Measurements from ENCODE around the gene TBCA. TPM values are rescaled to one million over a fixed set of nuclear protein-coding genes. Genes with fewer than 3 reads are reported as not detected.

The TBCA gene, protein sequence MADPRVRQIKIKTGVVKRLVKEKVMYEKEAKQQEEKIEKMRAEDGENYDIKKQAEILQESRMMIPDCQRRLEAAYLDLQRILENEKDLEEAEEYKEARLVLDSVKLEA
- total RNA-seq, result 133 TPM

DNA sequence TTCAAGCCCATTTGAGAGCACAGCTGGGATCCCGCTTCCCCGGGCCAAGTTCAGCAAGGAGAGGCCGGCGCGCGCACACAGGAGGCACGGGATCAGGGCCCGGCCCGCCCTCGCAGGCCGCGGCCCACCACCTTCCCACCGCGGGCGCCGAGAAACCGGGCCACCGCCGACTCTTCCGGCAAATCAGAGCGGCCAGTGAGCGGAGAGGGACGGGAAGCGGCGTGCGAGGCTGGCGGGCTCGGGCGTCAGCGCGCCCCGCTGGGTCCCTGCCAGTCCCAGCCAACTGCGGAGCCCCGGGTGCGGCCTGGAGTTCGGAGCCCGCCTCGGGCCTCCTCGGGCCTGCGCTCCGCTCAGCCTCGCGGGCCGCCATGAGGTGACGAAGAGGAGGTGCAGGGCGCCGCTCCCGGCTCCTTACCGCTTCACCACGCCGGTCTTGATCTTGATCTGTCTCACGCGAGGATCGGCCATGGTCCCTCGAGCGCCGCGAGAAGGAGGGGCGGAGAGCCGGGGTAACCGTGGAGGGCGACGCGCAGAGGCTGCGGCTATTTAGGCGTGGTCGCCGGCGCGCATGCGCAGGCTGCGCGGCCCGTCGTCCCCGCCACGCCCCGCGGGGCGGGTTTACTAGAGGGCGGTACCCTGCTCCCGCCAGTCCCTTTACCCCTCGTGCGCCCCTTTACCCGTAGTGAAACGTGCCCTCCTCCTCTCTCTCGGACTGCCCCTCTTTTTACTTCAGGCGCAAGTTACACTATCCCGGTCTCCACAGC is at the start of gene TBCA:
Gene TBCA (minus strand): TSS at position 550 of the 764 bp plus-strand sequence. CDS start 82 bp downstream, at position 468.

Other genes starting within 250 kb of the TBCA start
- gene OTP, start 137.6 kb downstream of the TBCA start, total RNA-seq, result 3.2 TPM

Measured in diencephalon (tissue), 1 donor.